K562 (cell line): Measurements from ENCODE around the gene PEX5. TPM values are rescaled to one million over a fixed set of nuclear protein-coding genes. Genes with fewer than 3 reads are reported as not detected.

Experiments
- ATAC-seq: fragments of 200-7000 bp; cut with Tn5 transposase; 3 replicates; pipeline ENCODE4 v1.9.1; 2020; ENCODE audit warnings: moderate library complexity
- BruUV-seq: library from RNA; stranded (reverse); fragments of 400-500 nt; replicated peaks from 2 replicates; lab custom pipeline; 2021; lab: Mats Ljungman, UMichigan
- CTCF ChIA-PET: fragments of 300-600 bp; formaldehyde crosslinking; extraction: SDS; loops from one replicate; lab custom pipeline; 2021; ENCODE audit warnings: low intra/inter-chr PET ratio; lab: Yijun Ruan, JAX
- POLR2A ChIA-PET: fragments of 300-600, 350-650 bp; sonication (Branson Sonifier 250); formaldehyde crosslinking; extraction: SDS; loops from one replicate; lab custom pipeline; 2021; ENCODE audit warnings: antibody characterized with exemption, inconsistent platforms; lab: Yijun Ruan, JAX
- DNase-seq, 4 experiments: peaks; one replicate each; pipeline versions ENCODE4 v3.0.0 to v3.0.0-alpha.2; 2011 to 2018; ENCODE audit warnings: low spot score in 3 of 4, mixed read lengths in 3 of 4; ENCODE audit errors: extremely low read depth in 1 of 4
- FAIRE-seq: peaks from 2 replicates; lab custom pipeline; 2011; peaks lifted over from hg19 to GRCh38; lab: Jason Lieb, UNC
- H2AFZ ChIP-seq: 2 replicates; pipeline ENCODE4 v1.6.0; 2011; ENCODE audit warnings: low read depth, low read length, control low read depth, inconsistent platforms
- H3K27ac ChIP-seq: fragments of 200-600 bp; 3 replicates; pipeline ENCODE4 v1.8.0; 2011; ENCODE audit warnings: low read depth, mild to moderate bottlenecking, control low read depth, inconsistent platforms, low read length, moderate library complexity, mixed read lengths; ENCODE audit errors: extremely low read depth
- H3K27me3 ChIP-seq, 2 experiments: fragments of 300-600 bp in 1 of 2; 2 replicates in 1 of 2; 3 replicates in 1 of 2; pipeline versions ENCODE4 v1.6.0 to v1.8.0; 2011; ENCODE audit warnings: inconsistent platforms in 2 of 2, low read length in 2 of 2, mild to moderate bottlenecking in 1 of 2, mixed read lengths in 1 of 2, moderate library complexity in 1 of 2; ENCODE audit not compliant: control insufficient read depth in 2 of 2, insufficient read depth in 2 of 2
- H3K36me3 ChIP-seq: fragments of 300-600 bp; 3 replicates; pipeline ENCODE4 v1.8.0; 2011; ENCODE audit warnings: mild to moderate bottlenecking, low read length, inconsistent platforms; ENCODE audit not compliant: control insufficient read depth, insufficient read depth
- H3K4me1 ChIP-seq, 2 experiments: fragments of 200-600 bp in 1 of 2; replicated peaks in 1 of 2; 2 replicates in 1 of 2; 3 replicates in 1 of 2; pipeline versions ENCODE4 v1.5.1 to v1.8.0; 2011; ENCODE audit warnings: inconsistent platforms in 2 of 2, low read length in 2 of 2, mild to moderate bottlenecking in 1 of 2, mixed read lengths in 1 of 2, moderate library complexity in 1 of 2; ENCODE audit not compliant: control insufficient read depth in 2 of 2, insufficient read depth in 2 of 2
- H3K4me2 ChIP-seq: 2 replicates; pipeline ENCODE4 v1.6.1; 2011; ENCODE audit warnings: low read length, control low read depth, inconsistent platforms, mixed read lengths; ENCODE audit not compliant: insufficient read depth
- H3K4me3 ChIP-seq: fragments of 200-600 bp; sonication (generic), shearing (Covaris generic); 2 replicates; pipeline ENCODE4 v1.5.1; 2016; ENCODE audit warnings: control low read depth, inconsistent platforms
- H3K79me2 ChIP-seq: fragments of 200-600 bp; 3 replicates; pipeline ENCODE4 v1.8.0; 2011; ENCODE audit warnings: low read length, inconsistent platforms; ENCODE audit not compliant: control insufficient read depth, insufficient read depth
- H3K9ac ChIP-seq, 2 experiments: 2 replicates each; pipeline versions ENCODE4 v1.6.0 to v1.6.1; 2011; ENCODE audit warnings: low read depth in 2 of 2, low read length in 2 of 2, control low read depth in 1 of 2, inconsistent platforms in 1 of 2, mild to moderate bottlenecking in 1 of 2, mixed read lengths in 1 of 2; ENCODE audit not compliant: insufficient read depth in 1 of 2
- H3K9me1 ChIP-seq: one replicate; pipeline ENCODE4 v1.6.0; 2011; ENCODE audit warnings: inconsistent platforms, mild to moderate bottlenecking, low read length, moderate library complexity; ENCODE audit not compliant: control insufficient read depth, insufficient read depth
- H3K9me3 ChIP-seq: replicated peaks from 2 replicates; pipeline ENCODE4 v1.5.1; 2011; ENCODE audit warnings: low read depth, low read length, inconsistent platforms; ENCODE audit not compliant: control insufficient read depth, insufficient read depth
- H4K20me1 ChIP-seq: replicated peaks from 2 replicates; pipeline ENCODE4 v1.6.1; 2011; ENCODE audit warnings: low read length, inconsistent platforms, mixed read lengths; ENCODE audit not compliant: control insufficient read depth, insufficient read depth
- CBX2 ChIP-seq: fragments of 200-600 bp; sonication (generic); IDR thresholded peaks from one replicate; pipeline ENCODE4 v1.6.1; 2012; ENCODE audit warnings: mild to moderate bottlenecking, low read length, inconsistent platforms; ENCODE audit not compliant: insufficient read depth, poor library complexity, severe bottlenecking
- HMG20A ChIP-seq: fragments of 450-650 bp; formaldehyde crosslinking; conservative IDR thresholded peaks from 2 replicates; pipeline ENCODE4 v1.4.0; 2020; ENCODE audit warnings: mild to moderate bottlenecking, mixed read lengths
- ZNF212 ChIP-seq: fragments of 450-650 bp; formaldehyde crosslinking; IDR thresholded peaks from 2 replicates; pipeline ENCODE4 v1.4.0; 2020; ENCODE audit warnings: mild to moderate bottlenecking
- WGBS: fragments of 100-300 bp; shearing (Covaris generic); methylation state at CpG from one replicate; pipeline ENCODE4 v1.1.6; 2016; ENCODE audit warnings: low coverage, mixed read lengths; ENCODE audit not compliant: insufficient coverage; ENCODE audit errors: missing lambda C conversion rate; 5-methylcytosine and 5-hydroxymethylcytosine counted together
- in situ Hi-C: fragments of 300-500 bp; cut with MboI; formaldehyde crosslinking; loops from 4 replicates; pipeline ENCODE4 v1.15.0; 2018; ENCODE audit warnings: inconsistent platforms, mixed read lengths
- intact Hi-C: fragments of 100-400 bp; cut with micrococcal nuclease; formaldehyde crosslinking; loops from 2 replicates; pipeline ENCODE4 v1.14.2; 2022
- polyA plus RNA-seq, 8 experiments: library from polyadenylated mRNA; depleted of rRNA in 4 of 8; stranded (reverse) in 5 of 8; unstranded in 3 of 8; fragments of >200 nt; fragmentation: Nextera tagmentation in 2 of 8; fragmentation: Illumina TruSeq in 1 of 8; extraction: Ambion mirVana in 2 of 8; extraction: Trizol in 1 of 8; gene quantifications; 2 replicates each; pipeline versions ENCODE4 v1.2.1 to v1.2.3, GENCODE V29; 2011 to 2014; ENCODE audit warnings: inconsistent platforms in 1 of 8, missing spikeins in 1 of 8
- total RNA-seq, 7 experiments: library from RNA; depleted of rRNA in 6 of 7; stranded (reverse); fragments of >200 nt in 6 of 7; fragmentation: Illumina TruSeq in 2 of 7; extraction: Trizol in 2 of 7; gene quantifications; 2 replicates each; pipeline versions ENCODE4 v1.2.1 to v1.2.3, GENCODE V29; 2011 to 2021; ENCODE audit warnings: low replicate concordance in 1 of 7
- TF ChIP-seq, protein P1 (sequence below): sonication (generic); formaldehyde crosslinking; IDR thresholded peaks from 2 replicates; pipeline ENCODE4 v1.8.0; 2022; ENCODE audit warnings: missing genetic modification reagents, mild to moderate bottlenecking, borderline replicate concordance
- TF ChIP-seq, protein P2 (sequence below): fragments of 450-650 bp; IDR thresholded peaks from 2 replicates; pipeline ENCODE4 v1.6.1; 2014; ENCODE audit warnings: low read depth, mild to moderate bottlenecking, moderate library complexity, borderline replicate concordance

The PEX5 gene
- total and polyA plus RNA-seq, 9 of the 15 experiments (the other 6 are each of a cell fraction or from before 2014, with no cell fraction given): 1.4 to 26.1 (median 14.0) TPM

DNA sequence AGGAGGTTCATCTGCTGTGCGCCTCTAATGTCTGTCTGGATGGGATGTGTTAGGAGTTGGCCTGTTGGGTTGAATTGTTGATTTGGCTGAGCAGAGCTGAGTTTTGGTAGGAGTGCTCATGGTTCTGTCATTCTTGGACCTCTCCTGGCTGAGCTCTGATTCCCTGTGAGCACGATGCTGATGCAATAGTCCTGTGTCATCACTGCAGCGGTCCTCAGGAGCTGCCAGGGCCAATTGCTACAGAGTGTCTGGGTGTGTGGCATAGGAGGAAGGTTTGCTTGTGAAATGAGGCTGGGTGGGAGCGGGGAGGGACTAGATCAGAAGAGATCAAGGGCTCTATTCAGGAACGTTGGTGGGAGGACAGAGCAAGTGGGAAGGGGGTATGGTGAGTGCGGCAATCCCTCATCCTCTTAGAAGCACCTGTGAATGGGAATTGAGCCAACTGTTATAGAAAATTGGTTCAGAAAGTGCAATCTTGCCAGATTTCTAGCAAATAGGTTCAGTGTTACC is 21.2 kb downstream of the PEX5 start:
- POLR2A ChIA-PET: interaction anchor here (0.7 kb wide), 1 partner anchor 1859 kb away, joined by 4 read pairs; no protein-coding TSS in a partner anchor
- Histone ChIP-seq H3K27me3 (no peaks in the 10 kb centered on the region), H3K4me2 (no peak overlapping the region), H2AFZ (no peak overlapping the region), H3K4me1 (no peaks in the 10 kb centered on the region), H3K79me2 (no peaks in the 10 kb centered on the region), H3K9me1 (no peaks in the 10 kb centered on the region), H3K36me3 (peaks cover 59% of the 10 kb centered on the region), H3K27ac (no peak overlapping the region), H4K20me1 (no peaks in the 10 kb centered on the region), H3K9me3 (no peaks in the 10 kb centered on the region), H3K4me3 (no peak overlapping the region), H3K9ac (no peak overlapping the region)
- no peak for ATAC-seq
- intact Hi-C loops (no loop called here), in situ Hi-C loops (no loop called here)
- FAIRE-seq: no peak
- CTCF ChIA-PET: no interaction called here
- no TSS peak for BruUV-seq
- DNase-seq: no peak
- WGBS: 92% methylated on average over 6 of the region's 6 CpGs
- TF ChIP-seq HMG20A (CRISPR knock-in tag): no peak
- TF ChIP-seq ZNF212 (CRISPR knock-in tag): no peak
- no peak for TF ChIP-seq CBX2
- TF ChIP-seq, protein P1, sequence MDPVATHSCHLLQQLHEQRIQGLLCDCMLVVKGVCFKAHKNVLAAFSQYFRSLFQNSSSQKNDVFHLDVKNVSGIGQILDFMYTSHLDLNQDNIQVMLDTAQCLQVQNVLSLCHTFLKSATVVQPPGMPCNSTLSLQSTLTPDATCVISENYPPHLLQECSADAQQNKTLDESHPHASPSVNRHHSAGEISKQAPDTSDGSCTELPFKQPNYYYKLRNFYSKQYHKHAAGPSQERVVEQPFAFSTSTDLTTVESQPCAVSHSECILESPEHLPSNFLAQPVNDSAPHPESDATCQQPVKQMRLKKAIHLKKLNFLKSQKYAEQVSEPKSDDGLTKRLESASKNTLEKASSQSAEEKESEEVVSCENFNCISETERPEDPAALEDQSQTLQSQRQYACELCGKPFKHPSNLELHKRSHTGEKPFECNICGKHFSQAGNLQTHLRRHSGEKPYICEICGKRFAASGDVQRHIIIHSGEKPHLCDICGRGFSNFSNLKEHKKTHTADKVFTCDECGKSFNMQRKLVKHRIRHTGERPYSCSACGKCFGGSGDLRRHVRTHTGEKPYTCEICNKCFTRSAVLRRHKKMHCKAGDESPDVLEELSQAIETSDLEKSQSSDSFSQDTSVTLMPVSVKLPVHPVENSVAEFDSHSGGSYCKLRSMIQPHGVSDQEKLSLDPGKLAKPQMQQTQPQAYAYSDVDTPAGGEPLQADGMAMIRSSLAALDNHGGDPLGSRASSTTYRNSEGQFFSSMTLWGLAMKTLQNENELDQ (CRISPR knock-in tag): no peak
- TF ChIP-seq, protein P2, sequence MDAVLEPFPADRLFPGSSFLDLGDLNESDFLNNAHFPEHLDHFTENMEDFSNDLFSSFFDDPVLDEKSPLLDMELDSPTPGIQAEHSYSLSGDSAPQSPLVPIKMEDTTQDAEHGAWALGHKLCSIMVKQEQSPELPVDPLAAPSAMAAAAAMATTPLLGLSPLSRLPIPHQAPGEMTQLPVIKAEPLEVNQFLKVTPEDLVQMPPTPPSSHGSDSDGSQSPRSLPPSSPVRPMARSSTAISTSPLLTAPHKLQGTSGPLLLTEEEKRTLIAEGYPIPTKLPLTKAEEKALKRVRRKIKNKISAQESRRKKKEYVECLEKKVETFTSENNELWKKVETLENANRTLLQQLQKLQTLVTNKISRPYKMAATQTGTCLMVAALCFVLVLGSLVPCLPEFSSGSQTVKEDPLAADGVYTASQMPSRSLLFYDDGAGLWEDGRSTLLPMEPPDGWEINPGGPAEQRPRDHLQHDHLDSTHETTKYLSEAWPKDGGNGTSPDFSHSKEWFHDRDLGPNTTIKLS: no peak
